ENCODE data around the gene ST3GAL6.

DNA sequence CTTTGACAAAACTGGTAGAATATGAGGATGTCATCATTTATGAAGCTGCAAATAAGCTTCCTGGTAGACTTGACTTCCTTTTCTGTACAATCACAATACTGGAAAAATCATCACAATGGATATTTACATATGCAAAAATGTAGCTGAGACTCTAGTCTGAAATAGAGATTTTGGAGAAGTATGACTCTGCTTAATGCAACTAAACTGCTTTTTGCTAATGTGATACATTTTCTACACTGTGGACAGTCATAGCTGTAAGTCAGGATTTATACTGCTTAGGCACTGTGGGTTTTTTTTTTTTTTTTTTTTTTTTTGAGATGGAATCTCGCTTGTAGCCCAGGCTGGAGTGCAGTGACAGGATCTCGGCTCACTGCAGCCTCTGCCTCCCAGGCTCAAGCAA, 34.5 kb upstream of the ST3GAL6 start:
- TF ChIP-seq CTCF (IDR thresholded peaks at IDR 0.05) (no peak), POLR2A (IDR thresholded peaks at IDR 0.05) (no peak)

Data from thyroid gland (tissue), 4 donors.